OCI-LY7 (cell line): Measurements from ENCODE around the gene CR1L. TPM values are rescaled to one million over a fixed set of nuclear protein-coding genes. Genes with fewer than 3 reads are reported as not detected.

Experiments used
- BruUV-seq: library from RNA; stranded (reverse); fragments of 400-500 nt; replicated peaks from 2 replicates; lab custom pipeline; 2021; lab: Mats Ljungman, UMichigan
- CTCF ChIA-PET: fragments of 300-600 bp; sonication (Branson Sonifier 250); formaldehyde crosslinking; loops from one replicate; lab custom pipeline; 2022; ENCODE audit warnings: antibody characterized with exemption; ENCODE audit not compliant: unreplicated experiment; lab: Charles Lee
- POLR2A ChIA-PET: fragments of 300-600 bp; sonication (Branson Sonifier 250); formaldehyde crosslinking; loops from one replicate; lab custom pipeline; 2022; ENCODE audit warnings: antibody characterized with exemption; lab: Charles Lee
- DNase-seq: peaks from one replicate; pipeline ENCODE4 v3.0.0-alpha.2; 2015; ENCODE audit warnings: low spot score
- H2AFZ ChIP-seq: fragments of 200-600 bp; sonication (generic), shearing (Covaris generic); 2 replicates; pipeline ENCODE4 v1.6.1; 2014; ENCODE audit warnings: mild to moderate bottlenecking, antibody characterized with exemption, low read length, moderate library complexity
- H3K27ac ChIP-seq: fragments of 200-600 bp; sonication (generic); 2 replicates; pipeline ENCODE4 v1.5.1; 2014; ENCODE audit warnings: mixed run types, low read depth, mild to moderate bottlenecking, moderate library complexity, low read length, inconsistent platforms; ENCODE audit not compliant: poor library complexity, severe bottlenecking
- H3K36me3 ChIP-seq: fragments of 200-600 bp; sonication (generic); 2 replicates; pipeline ENCODE4 v1.6.1; 2014; ENCODE audit warnings: mild to moderate bottlenecking, antibody characterized with exemption, low read length, moderate library complexity, mixed read lengths; ENCODE audit not compliant: insufficient read depth
- H3K4me1 ChIP-seq: fragments of 200-600 bp; sonication (generic); 2 replicates; pipeline ENCODE4 v1.5.1; 2014; ENCODE audit warnings: mild to moderate bottlenecking, low read length; ENCODE audit not compliant: insufficient read depth, poor library complexity, severe bottlenecking
- H3K4me2 ChIP-seq: fragments of 200-600 bp; sonication (generic); 2 replicates; pipeline ENCODE4 v1.6.1; 2014; ENCODE audit warnings: mild to moderate bottlenecking, low read length
- H3K4me3 ChIP-seq: fragments of 200-600 bp; sonication (generic); 2 replicates; pipeline ENCODE4 v1.5.1; 2014; ENCODE audit warnings: mild to moderate bottlenecking, low read depth, low read length; ENCODE audit not compliant: poor library complexity, severe bottlenecking
- H3K79me2 ChIP-seq: fragments of 200-600 bp; sonication (generic); 2 replicates; pipeline ENCODE4 v1.6.1; 2016; ENCODE audit warnings: low read depth, mild to moderate bottlenecking, low read length, moderate library complexity, mixed read lengths; ENCODE audit not compliant: insufficient read depth
- H3K9me2 ChIP-seq: fragments of 200-600 bp; sonication (generic); 2 replicates; pipeline ENCODE4 v1.6.1; 2016; ENCODE audit warnings: mild to moderate bottlenecking, low read length, mixed read lengths; ENCODE audit not compliant: insufficient read depth
- H3K9me3 ChIP-seq: fragments of 200-600 bp; sonication (generic); 2 replicates; pipeline ENCODE4 v1.6.1; 2014; ENCODE audit warnings: mild to moderate bottlenecking, mixed run types, low read length, mixed read lengths
- H4K20me1 ChIP-seq: fragments of 200-600 bp; sonication (generic); 2 replicates; pipeline ENCODE4 v1.6.1; 2014; ENCODE audit warnings: mild to moderate bottlenecking, antibody characterized with exemption, low read length, moderate library complexity, mixed read lengths; ENCODE audit not compliant: insufficient read depth
- EZH2phosphoT487 ChIP-seq: fragments of 200-600 bp; sonication (generic); IDR thresholded peaks from 2 replicates; pipeline ENCODE4 v1.6.1; 2018; ENCODE audit warnings: low read depth, borderline replicate concordance, mild to moderate bottlenecking, mixed run types, antibody characterized with exemption, low read length, moderate library complexity, mixed read lengths
- intact Hi-C: fragments of 100-400 bp; cut with micrococcal nuclease; formaldehyde crosslinking; loops from one replicate; pipeline ENCODE4 v1.10.0; 2022; ENCODE audit not compliant: unreplicated experiment
- total RNA-seq, 2 experiments: library from RNA; depleted of rRNA in 1 of 2; stranded (reverse); fragments of >200 nt in 1 of 2; shearing (Covaris generic) in 1 of 2; gene quantifications; 2 replicates each; pipeline ENCODE4 v1.2.3, GENCODE V29; 2014 to 2022
- TF ChIP-seq, protein P1 (sequence below): fragments of 200-600 bp; sonication (generic); conservative IDR thresholded peaks from 2 replicates; pipeline ENCODE4 v1.5.1; 2014; ENCODE audit warnings: mild to moderate bottlenecking, antibody characterized with exemption, low read length, moderate library complexity, mixed read lengths

The CR1L gene
- total RNA-seq, 2 experiments from 2014 or later: not detected

DNA sequence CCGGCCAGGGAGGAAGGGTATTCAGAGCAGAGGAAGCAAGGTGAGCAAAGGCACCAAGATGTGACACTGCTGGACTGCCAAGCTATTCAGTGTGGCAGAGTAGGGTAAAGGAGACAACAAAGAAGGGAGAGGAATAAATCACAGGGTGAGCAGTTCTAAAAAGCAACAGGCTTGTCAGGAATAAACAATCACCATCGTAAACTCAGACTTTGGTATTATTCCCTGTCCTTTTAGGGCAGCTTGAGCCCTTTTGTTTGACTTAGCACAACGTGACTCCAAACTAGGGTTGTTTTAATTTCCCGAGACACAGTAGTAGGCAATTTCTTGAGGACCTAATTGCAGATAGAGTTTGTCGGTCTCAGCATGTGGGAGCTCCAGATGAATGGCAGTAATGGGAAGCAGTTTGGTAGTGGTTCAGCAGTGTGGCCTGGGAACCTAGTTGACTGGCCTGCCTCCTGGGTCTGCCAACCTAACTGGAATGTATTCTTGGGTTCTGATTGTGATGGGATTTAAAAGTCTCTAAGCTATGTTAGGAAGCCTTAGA lies 4.3 kb downstream of the CR1L start:
- Histone ChIP-seq H3K9me2 (no peaks in the 10 kb centered on the region), H3K4me2 (no peak overlapping the region), H3K79me2 (no peaks in the 10 kb centered on the region), H4K20me1 (no peaks in the 10 kb centered on the region), H3K9me3 (no peaks in the 10 kb centered on the region), H3K27ac (no peak overlapping the region), H2AFZ (no peak overlapping the region), H3K4me3 (no peak overlapping the region), H3K4me1 (no peaks in the 10 kb centered on the region), H3K36me3 (no peaks in the 10 kb centered on the region)
- intact Hi-C loops: no loop called here
- POLR2A ChIA-PET: interaction anchor here (1.1 kb wide), 1 partner anchor 38 kb away, joined by 3 read pairs; no protein-coding TSS in a partner anchor
- TF ChIP-seq EZH2phosphoT487: no peak
- TF ChIP-seq, protein P1, sequence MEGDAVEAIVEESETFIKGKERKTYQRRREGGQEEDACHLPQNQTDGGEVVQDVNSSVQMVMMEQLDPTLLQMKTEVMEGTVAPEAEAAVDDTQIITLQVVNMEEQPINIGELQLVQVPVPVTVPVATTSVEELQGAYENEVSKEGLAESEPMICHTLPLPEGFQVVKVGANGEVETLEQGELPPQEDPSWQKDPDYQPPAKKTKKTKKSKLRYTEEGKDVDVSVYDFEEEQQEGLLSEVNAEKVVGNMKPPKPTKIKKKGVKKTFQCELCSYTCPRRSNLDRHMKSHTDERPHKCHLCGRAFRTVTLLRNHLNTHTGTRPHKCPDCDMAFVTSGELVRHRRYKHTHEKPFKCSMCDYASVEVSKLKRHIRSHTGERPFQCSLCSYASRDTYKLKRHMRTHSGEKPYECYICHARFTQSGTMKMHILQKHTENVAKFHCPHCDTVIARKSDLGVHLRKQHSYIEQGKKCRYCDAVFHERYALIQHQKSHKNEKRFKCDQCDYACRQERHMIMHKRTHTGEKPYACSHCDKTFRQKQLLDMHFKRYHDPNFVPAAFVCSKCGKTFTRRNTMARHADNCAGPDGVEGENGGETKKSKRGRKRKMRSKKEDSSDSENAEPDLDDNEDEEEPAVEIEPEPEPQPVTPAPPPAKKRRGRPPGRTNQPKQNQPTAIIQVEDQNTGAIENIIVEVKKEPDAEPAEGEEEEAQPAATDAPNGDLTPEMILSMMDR: no peak
- BruUV-seq: no TSS peak
- CTCF ChIA-PET: no interaction called here
- DNase-seq: no peak

DNA sequence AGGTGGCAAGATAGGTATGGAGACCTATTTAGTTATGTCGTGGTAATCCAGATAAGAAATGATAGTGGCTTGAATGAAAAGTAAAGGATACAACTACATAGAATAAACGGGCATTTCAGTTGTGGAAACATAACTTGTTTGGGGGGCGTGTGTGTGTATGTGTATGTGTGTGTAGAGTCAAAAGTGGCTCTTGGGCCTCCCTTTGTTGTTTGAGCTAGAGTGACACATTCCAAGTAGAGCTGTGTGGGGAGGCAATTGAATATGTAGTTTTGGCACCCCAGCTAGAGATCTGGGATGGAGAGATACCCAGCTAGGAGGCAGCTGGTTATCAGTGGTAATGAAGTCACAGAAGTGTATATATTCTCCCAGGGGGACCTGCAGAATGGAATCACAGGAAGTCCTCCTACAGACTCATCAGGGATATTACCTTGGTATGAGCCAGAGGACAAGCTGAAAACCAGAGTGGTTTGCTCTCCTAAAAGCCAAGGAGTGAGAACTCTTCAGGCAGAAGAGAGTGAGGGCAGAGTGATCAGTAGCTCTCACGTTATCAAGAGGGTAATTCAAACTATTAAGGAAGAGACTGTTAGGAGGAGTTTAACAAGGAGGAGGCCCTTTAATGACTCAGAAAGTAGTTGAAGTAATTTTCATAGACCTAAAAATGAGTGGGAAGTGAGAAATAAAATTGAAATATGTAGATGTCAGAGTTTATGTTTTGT lies 5.1 kb downstream of the CR1L start:
- CTCF ChIA-PET: no interaction called here
- no peak overlapping the region for H2AFZ ChIP-seq
- POLR2A ChIA-PET: interaction anchor here (1.1 kb wide), 1 partner anchor 39 kb away, joined by 3 read pairs; no protein-coding TSS in a partner anchor
- H3K9me3 ChIP-seq: no peaks in the 10 kb centered on the region
- intact Hi-C loops: no loop called here
- H4K20me1 ChIP-seq: no peaks in the 10 kb centered on the region
- no peaks in the 10 kb centered on the region for H3K9me2 ChIP-seq
- H3K4me1 ChIP-seq: no peaks in the 10 kb centered on the region
- no peak overlapping the region for H3K4me3 ChIP-seq
- H3K27ac ChIP-seq: no peak overlapping the region
- no peaks in the 10 kb centered on the region for H3K79me2 ChIP-seq
- no TSS peak for BruUV-seq
- TF ChIP-seq, protein P1: no peak
- no peak for TF ChIP-seq EZH2phosphoT487
- no peak for DNase-seq
- H3K4me2 ChIP-seq: no peak overlapping the region
- H3K36me3 ChIP-seq: no peaks in the 10 kb centered on the region

DNA sequence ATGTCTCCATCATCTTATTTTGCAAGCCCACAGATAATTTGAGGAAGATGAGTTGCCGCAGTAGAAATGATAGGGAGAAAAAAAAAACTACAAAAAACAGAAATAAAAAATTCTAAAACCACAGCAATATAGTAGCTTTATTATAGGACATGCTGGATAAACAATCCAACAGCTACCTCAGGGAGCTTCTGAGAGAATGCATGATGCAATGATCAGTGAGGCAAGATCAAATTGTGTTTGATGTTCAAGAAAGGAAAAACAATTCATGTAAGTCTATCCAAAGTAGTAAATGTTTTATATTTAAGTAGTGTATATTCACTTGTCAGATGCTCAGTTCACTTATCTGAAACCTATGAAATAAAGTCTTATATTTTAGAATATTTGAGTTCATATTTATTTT lies 6.7 kb downstream of the CR1L start:
- Histone ChIP-seq H3K36me3 (no peaks in the 10 kb centered on the region), H4K20me1 (no peaks in the 10 kb centered on the region), H3K9me3 (no peaks in the 10 kb centered on the region), H3K4me2 (no peak overlapping the region), H3K4me1 (no peaks in the 10 kb centered on the region), H3K79me2 (no peaks in the 10 kb centered on the region), H2AFZ (no peak overlapping the region), H3K9me2 (no peaks in the 10 kb centered on the region), H3K4me3 (no peak overlapping the region), H3K27ac (no peak overlapping the region)
- BruUV-seq: no TSS peak
- CTCF ChIA-PET: no interaction called here
- TF ChIP-seq EZH2phosphoT487: no peak
- TF ChIP-seq, protein P1: no peak
- intact Hi-C loops: no loop called here
- no peak for DNase-seq
- POLR2A ChIA-PET: interaction anchor here (0.7 kb wide), 1 partner anchor 15 kb away, joined by 3 read pairs; no protein-coding TSS in a partner anchor
